Body of pancreas (tissue), 4 donors: ENCODE results near the gene WLS.

Experiments used
- CTCF ChIP-seq, 7 experiments: fragments of 450-650 bp in 4 of 7; fragments of 200-600 bp in 3 of 7; sonication (generic) in 3 of 7; IDR thresholded peaks; one replicate each; pipeline ENCODE4 v1.5.1; 2016 to 2019; ENCODE audit warnings: antibody characterized with exemption in 7 of 7
- POLR2A ChIP-seq, 3 donors: fragments of 450-650 bp; IDR thresholded peaks; one replicate each; pipeline ENCODE4 v1.6.1; 2016; ENCODE audit warnings: antibody characterized with exemption in 3 of 3, mild to moderate bottlenecking in 2 of 3

- TF ChIP-seq POLR2A (IDR thresholded peaks at IDR 0.05), result no peak
- TF ChIP-seq CTCF (IDR thresholded peaks at IDR 0.05), result no peak
These were observed 48.4 kb downstream of the WLS start for GRCh38 chr1:68183895-68184294.
